VCaP (cell line): ENCODE data around the gene HERPUD2.

Experiments used
- H3K27ac ChIP-seq: fragments of 450-650 bp; 2 replicates; pipeline ENCODE4 v1.5.1; 2017
- CTCF ChIP-seq: fragments of 450-650 bp; conservative IDR thresholded peaks from 2 replicates; pipeline ENCODE4 v1.5.1; 2017; ENCODE audit warnings: mild to moderate bottlenecking, moderate library complexity

The HERPUD2 gene

GRCh38 chr7:35714407-35714806 lies 19.5 kb upstream of the HERPUD2 start:
- no peak overlapping the region for H3K27ac ChIP-seq

GRCh38 chr7:35712563-35713226 lies 17.8 kb upstream of the HERPUD2 start:
- no peak overlapping the region for H3K27ac ChIP-seq
- TF ChIP-seq CTCF: no peak

More at GRCh38 chr7:35714407-35714806, 19.5 kb upstream of the HERPUD2 start:
- no peak for TF ChIP-seq CTCF

GRCh38 chr7:35707422-35707821 lies 12.5 kb upstream of the HERPUD2 start:
- no peak overlapping the region for H3K27ac ChIP-seq
- no peak for TF ChIP-seq CTCF

- no peak for TF ChIP-seq CTCF
- no peak overlapping the region for H3K27ac ChIP-seq
Observed at GRCh38 chr7:35705932-35706461, 11.1 kb upstream of the HERPUD2 start.

GRCh38 chr7:35704261-35704660 lies 9.3 kb upstream of the HERPUD2 start:
- TF ChIP-seq CTCF: no peak
- no peak overlapping the region for H3K27ac ChIP-seq

- no peak for TF ChIP-seq CTCF
- H3K27ac ChIP-seq: no peak overlapping the region
Observed at GRCh38 chr7:35702541-35702940, 7.6 kb upstream of the HERPUD2 start.

GRCh38 chr7:35701287-35701900 lies 6.5 kb upstream of the HERPUD2 start:
- no peak for TF ChIP-seq CTCF
- no peak overlapping the region for H3K27ac ChIP-seq
